SU-DHL-6 (cell line): ENCODE results near the gene MS4A6E.
"Not testable (repeated sequence)": the region's sequence is repeated elsewhere in the genome, so short reads cannot be mapped to it uniquely, and the experiment has no call there.

Experiments
- H2AFZ ChIP-seq: fragments of 200-600 bp; sonication (generic); 2 replicates; pipeline ENCODE4 v1.6.1; 2014; ENCODE audit warnings: low read depth, mild to moderate bottlenecking, moderate library complexity, mixed read lengths, antibody characterized with exemption, low read length; ENCODE audit not compliant: severe bottlenecking
- H3F3A ChIP-seq: fragments of 200-600 bp; shearing (Covaris generic); 2 replicates; pipeline ENCODE4 v1.6.0; 2016; ENCODE audit warnings: antibody characterized with exemption, mild to moderate bottlenecking; ENCODE audit not compliant: insufficient read depth
- H3K27ac ChIP-seq: fragments of 200-600 bp; sonication (generic); 2 replicates; pipeline ENCODE4 v1.5.1; 2016; ENCODE audit warnings: low read depth, mild to moderate bottlenecking, low read length, moderate library complexity, mixed read lengths
- H3K27me3 ChIP-seq: fragments of 200-600 bp; sonication (generic), shearing (Covaris generic); 2 replicates; pipeline ENCODE4 v1.6.0; 2014; ENCODE audit warnings: mild to moderate bottlenecking, low read length
- H3K36me3 ChIP-seq: fragments of 200-600 bp; sonication (generic); 2 replicates; pipeline ENCODE4 v1.6.1; 2014; ENCODE audit warnings: mild to moderate bottlenecking, low read length, mixed read lengths
- H3K4me2 ChIP-seq: fragments of 300-600, 200-600 bp; shearing (Covaris generic), sonication (generic); 2 replicates; pipeline ENCODE4 v1.6.0; 2014; ENCODE audit warnings: low read length, low read depth, mild to moderate bottlenecking; ENCODE audit not compliant: poor library complexity, severe bottlenecking
- H3K4me3 ChIP-seq: fragments of 200-600 bp; sonication (generic); 2 replicates; pipeline ENCODE4 v1.5.1; 2014; ENCODE audit warnings: antibody characterized with exemption, low read length, mild to moderate bottlenecking, mixed read lengths; ENCODE audit not compliant: insufficient read depth, poor library complexity, severe bottlenecking
- H3K79me2 ChIP-seq: fragments of 200-600 bp; sonication (generic); 2 replicates; pipeline ENCODE4 v1.6.1; 2014; ENCODE audit warnings: mild to moderate bottlenecking, low read length, moderate library complexity; ENCODE audit not compliant: insufficient read depth
- H3K9ac ChIP-seq: fragments of 200-600 bp; sonication (generic); 2 replicates; pipeline ENCODE4 v1.7.0; 2014; ENCODE audit warnings: mild to moderate bottlenecking, low read length
- H3K9me2 ChIP-seq: fragments of 200-600 bp; sonication (generic); replicated peaks from 2 replicates; pipeline ENCODE4 v1.6.1; 2014; ENCODE audit warnings: low read length; ENCODE audit not compliant: insufficient read depth
- H3K9me3 ChIP-seq: fragments of 200-600 bp; sonication (generic); 2 replicates; pipeline ENCODE4 v1.6.1; 2014; ENCODE audit warnings: low read length, mixed read lengths; ENCODE audit not compliant: insufficient read depth
- H4K20me1 ChIP-seq: fragments of 200-600 bp; sonication (generic); 2 replicates; pipeline ENCODE4 v1.6.1; 2014; ENCODE audit warnings: low read depth, mild to moderate bottlenecking, antibody characterized with exemption, low read length, moderate library complexity, mixed read lengths
- EZH2phosphoT487 ChIP-seq: fragments of 200-600 bp; sonication (generic), shearing (Covaris generic); conservative IDR thresholded peaks from 2 replicates; pipeline ENCODE4 v1.6.1; 2018; ENCODE audit warnings: mild to moderate bottlenecking, antibody characterized with exemption, low read length, moderate library complexity, mixed read lengths
- TF ChIP-seq, protein P1 (sequence below): fragments of 200-600 bp; sonication (generic); IDR thresholded peaks from one replicate; pipeline ENCODE4 v1.5.1; 2017; ENCODE audit warnings: antibody characterized with exemption, mild to moderate bottlenecking, low read length, moderate library complexity; ENCODE audit not compliant: insufficient read depth, poor library complexity, severe bottlenecking

The MS4A6E gene

GRCh38 chr11:60282286-60282685, 44.8 kb upstream of the MS4A6E start:
- Histone ChIP-seq H3K27ac (no peak overlapping the region), H3K9ac (no peak overlapping the region), H3K4me2 (no peak overlapping the region), H2AFZ (no peak overlapping the region), H3K9me2 (no peaks in the 10 kb centered on the region), H3K36me3 (no peaks in the 10 kb centered on the region), H3K27me3 (no peaks in the 10 kb centered on the region), H3K9me3 (no peaks in the 10 kb centered on the region), H4K20me1 (no peaks in the 10 kb centered on the region), H3F3A (no peaks in the 10 kb centered on the region), H3K4me3 (no peak overlapping the region), H3K79me2 (no peaks in the 10 kb centered on the region)
- TF ChIP-seq EZH2phosphoT487, result no peak
- TF ChIP-seq, protein P1, sequence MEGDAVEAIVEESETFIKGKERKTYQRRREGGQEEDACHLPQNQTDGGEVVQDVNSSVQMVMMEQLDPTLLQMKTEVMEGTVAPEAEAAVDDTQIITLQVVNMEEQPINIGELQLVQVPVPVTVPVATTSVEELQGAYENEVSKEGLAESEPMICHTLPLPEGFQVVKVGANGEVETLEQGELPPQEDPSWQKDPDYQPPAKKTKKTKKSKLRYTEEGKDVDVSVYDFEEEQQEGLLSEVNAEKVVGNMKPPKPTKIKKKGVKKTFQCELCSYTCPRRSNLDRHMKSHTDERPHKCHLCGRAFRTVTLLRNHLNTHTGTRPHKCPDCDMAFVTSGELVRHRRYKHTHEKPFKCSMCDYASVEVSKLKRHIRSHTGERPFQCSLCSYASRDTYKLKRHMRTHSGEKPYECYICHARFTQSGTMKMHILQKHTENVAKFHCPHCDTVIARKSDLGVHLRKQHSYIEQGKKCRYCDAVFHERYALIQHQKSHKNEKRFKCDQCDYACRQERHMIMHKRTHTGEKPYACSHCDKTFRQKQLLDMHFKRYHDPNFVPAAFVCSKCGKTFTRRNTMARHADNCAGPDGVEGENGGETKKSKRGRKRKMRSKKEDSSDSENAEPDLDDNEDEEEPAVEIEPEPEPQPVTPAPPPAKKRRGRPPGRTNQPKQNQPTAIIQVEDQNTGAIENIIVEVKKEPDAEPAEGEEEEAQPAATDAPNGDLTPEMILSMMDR, result no peak

- not testable (repeated sequence) for H3K9me3 ChIP-seq, H3F3A ChIP-seq, H4K20me1 ChIP-seq, H3K9me2 ChIP-seq, H2AFZ ChIP-seq, H3K27ac ChIP-seq, H3K9ac ChIP-seq, H3K79me2 ChIP-seq, H3K36me3 ChIP-seq, H3K4me2 ChIP-seq, H3K4me3 ChIP-seq, H3K27me3 ChIP-seq
These were observed 41.5 kb upstream of the MS4A6E start for GRCh38 chr11:60285411-60286126.

DNA sequence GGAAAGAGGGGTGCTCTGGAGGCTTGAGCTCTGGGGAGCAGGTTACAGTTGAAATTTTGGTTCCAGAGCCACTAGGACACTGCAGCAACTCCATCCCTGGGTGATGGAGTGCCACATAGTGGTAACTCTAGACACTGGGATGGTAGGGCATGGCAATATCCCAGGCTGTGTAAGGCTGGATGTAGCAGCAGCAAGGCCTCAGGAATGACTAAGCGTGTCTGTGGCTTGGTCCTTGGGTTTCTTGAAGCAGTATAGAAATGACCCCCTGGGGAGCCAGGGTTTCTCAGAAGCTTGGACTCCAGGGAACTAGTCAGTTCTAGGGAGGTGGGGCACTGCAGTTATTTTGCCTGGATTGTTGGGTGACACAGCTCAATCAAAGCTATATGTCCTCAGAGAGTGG, 38.5 kb upstream of the MS4A6E start:
- Histone ChIP-seq H3K4me2 (no peak overlapping the region), H3F3A (no peaks in the 10 kb centered on the region), H3K9me2 (no peaks in the 10 kb centered on the region), H3K27ac (no peak overlapping the region), H4K20me1 (no peaks in the 10 kb centered on the region), H3K27me3 (no peaks in the 10 kb centered on the region), H2AFZ (no peak overlapping the region), H3K79me2 (no peaks in the 10 kb centered on the region), H3K4me3 (no peak overlapping the region), H3K9me3 (no peaks in the 10 kb centered on the region), H3K9ac (no peak overlapping the region), H3K36me3 (no peaks in the 10 kb centered on the region)
- TF ChIP-seq, protein P1, result no peak
- TF ChIP-seq EZH2phosphoT487, result no peak

GRCh38 chr11:60292145-60292544, 34.9 kb upstream of the MS4A6E start:
- no peaks in the 10 kb centered on the region for H4K20me1 ChIP-seq
- no peaks in the 10 kb centered on the region for H3K79me2 ChIP-seq
- H3K9me3 ChIP-seq, result no peaks in the 10 kb centered on the region
- no peak overlapping the region for H3K4me2 ChIP-seq
- H3K27me3 ChIP-seq, result no peaks in the 10 kb centered on the region
- no peaks in the 10 kb centered on the region for H3K36me3 ChIP-seq
- no peak overlapping the region for H3K9ac ChIP-seq
- no peak overlapping the region for H2AFZ ChIP-seq
- H3K4me3 ChIP-seq, result no peak overlapping the region
- no peak overlapping the region for H3K27ac ChIP-seq
- TF ChIP-seq EZH2phosphoT487, result no peak
- TF ChIP-seq, protein P1, result no peak
- no peaks in the 10 kb centered on the region for H3K9me2 ChIP-seq
- no peaks in the 10 kb centered on the region for H3F3A ChIP-seq
